Measurements from ENCODE around the gene PTH.
A peak's percentile ranks its signal among the peaks of the same experiment; 100 is the strongest.

The PTH gene

DNA sequence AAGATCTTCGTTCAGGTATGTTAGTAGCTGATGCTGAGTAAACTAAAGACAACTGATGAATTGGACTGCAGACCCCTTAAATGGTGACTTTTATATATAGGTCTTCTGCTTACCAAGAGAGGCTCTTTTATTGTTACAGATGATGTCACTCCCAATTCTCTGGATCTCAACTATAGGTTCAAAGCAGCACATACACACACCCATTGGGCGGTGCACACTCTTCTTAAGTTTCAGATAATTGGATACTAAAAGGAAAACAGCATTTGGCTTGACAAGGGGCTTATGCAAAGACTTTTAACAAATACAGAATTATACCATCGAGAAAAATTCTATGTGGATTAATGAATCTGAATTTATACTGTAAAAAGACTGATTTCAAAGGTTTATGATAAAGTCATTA is at the start of gene PTH:
PTH (minus strand) TSS at position 69 of the 400 bp plus-strand sequence. CDS start 3,142 bp downstream, outside the sequence.
- intact Hi-C loops (cut with micrococcal nuclease) = no loop called here
- Mint-ChIP-seq H3K36me3 (ENCODE audit: low read depth) (no peaks in the 10 kb centered on the region), H3K9me3 (no peaks in the 10 kb centered on the region), H3K4me3 (no peak within 1 kb of the TSS), H3K4me1 (ENCODE audit: low read depth) (no peaks in the 10 kb centered on the region), H3K27me3 (peaks cover 3% of the 10 kb centered on the region), H3K27ac (no peak within 1 kb of the TSS)

- Mint-ChIP-seq H3K27ac (no peak overlapping the region), H3K9me3 (peaks cover 42% of the 10 kb centered on the region), H3K4me3 (no peak overlapping the region), H3K4me1 (ENCODE audit: low read depth) (no peaks in the 10 kb centered on the region), H3K27me3 (no peaks in the 10 kb centered on the region), H3K36me3 (ENCODE audit: low read depth) (no peaks in the 10 kb centered on the region)
- intact Hi-C loops (cut with micrococcal nuclease) = no loop called here
Observed at GRCh38 chr11:13538044-13538443, 42.2 kb upstream of the PTH start.

GRCh38 chr11:13535819-13536218 is 40.0 kb upstream of the PTH start:
- peaks cover 48% of the 10 kb centered on the region for H3K9me3 Mint-ChIP-seq
- H3K27ac Mint-ChIP-seq = no peak overlapping the region
- no peaks in the 10 kb centered on the region for H3K36me3 Mint-ChIP-seq (ENCODE audit: low read depth)
- H3K27me3 Mint-ChIP-seq = no peaks in the 10 kb centered on the region
- no peak overlapping the region for H3K4me3 Mint-ChIP-seq
- intact Hi-C loops (cut with micrococcal nuclease) = no loop called here
- no peaks in the 10 kb centered on the region for H3K4me1 Mint-ChIP-seq (ENCODE audit: low read depth)

GRCh38 chr11:13534358-13534757 is 38.6 kb upstream of the PTH start:
- Mint-ChIP-seq H3K4me3 (no peak overlapping the region), H3K27ac (no peak overlapping the region), H3K9me3 (peaks cover 48% of the 10 kb centered on the region), H3K27me3 (no peaks in the 10 kb centered on the region), H3K4me1 (ENCODE audit: low read depth) (no peaks in the 10 kb centered on the region), H3K36me3 (ENCODE audit: low read depth) (no peaks in the 10 kb centered on the region)
- intact Hi-C loops (cut with micrococcal nuclease) = no loop called here

DNA sequence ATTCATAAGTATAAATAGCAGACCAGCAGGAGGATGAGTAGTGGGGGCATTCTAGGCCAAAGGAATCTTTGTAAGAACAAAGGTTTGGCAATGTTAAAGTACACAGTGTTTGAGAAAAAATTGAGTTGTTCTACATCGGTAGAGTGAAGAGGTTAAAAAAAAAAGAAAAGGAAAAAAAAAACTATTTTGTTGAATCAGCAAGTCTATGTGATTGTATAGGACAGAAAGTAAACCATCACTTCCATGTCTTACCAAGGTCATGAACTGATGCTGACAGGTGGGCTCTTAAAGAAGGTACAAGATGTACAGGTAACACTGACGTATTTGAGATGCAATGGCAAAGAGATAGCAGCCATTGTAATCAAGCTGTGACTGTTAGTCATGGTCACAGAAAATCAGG is 29.5 kb upstream of the PTH start:
- no peaks in the 10 kb centered on the region for H3K36me3 Mint-ChIP-seq (ENCODE audit: low read depth)
- no peak overlapping the region for H3K27ac Mint-ChIP-seq
- H3K27me3 Mint-ChIP-seq = no peaks in the 10 kb centered on the region
- H3K4me3 Mint-ChIP-seq = no peak overlapping the region
- intact Hi-C loops (cut with micrococcal nuclease) = no loop called here
- no peaks in the 10 kb centered on the region for H3K9me3 Mint-ChIP-seq
- H3K4me1 Mint-ChIP-seq (ENCODE audit: low read depth) = no peaks in the 10 kb centered on the region

DNA sequence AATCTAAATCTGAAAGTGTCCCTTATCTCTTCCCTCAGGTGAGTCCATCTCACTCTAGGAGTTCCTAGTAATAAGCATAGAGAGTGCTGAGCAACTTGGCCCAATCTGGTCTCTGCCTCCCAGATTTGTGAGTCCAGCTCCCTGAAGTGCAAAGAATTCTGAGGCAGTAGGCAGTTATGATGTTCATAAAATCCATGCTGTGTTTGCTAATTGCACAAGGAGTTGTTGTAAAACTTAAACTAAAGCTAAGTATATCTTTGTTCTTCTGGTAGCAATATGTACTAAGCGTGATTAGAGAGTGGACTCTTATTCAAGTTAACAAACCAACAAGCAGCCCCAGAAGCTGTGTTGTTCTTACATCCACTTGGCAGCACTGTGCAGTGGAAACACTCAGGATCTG is 7.6 kb upstream of the PTH start:
- Mint-ChIP-seq H3K27ac (no peak overlapping the region), H3K9me3 (no peaks in the 10 kb centered on the region), H3K4me3 (no peak overlapping the region), H3K4me1 (ENCODE audit: low read depth) (no peaks in the 10 kb centered on the region), H3K36me3 (ENCODE audit: low read depth) (no peaks in the 10 kb centered on the region), H3K27me3 (no peaks in the 10 kb centered on the region)
- intact Hi-C loops (cut with micrococcal nuclease) = no loop called here

GRCh38 chr11:13502492-13502891 is 6.7 kb upstream of the PTH start:
- Mint-ChIP-seq H3K36me3 (ENCODE audit: low read depth) (no peaks in the 10 kb centered on the region), H3K27ac (no peak overlapping the region), H3K4me3 (no peak overlapping the region), H3K4me1 (ENCODE audit: low read depth) (no peaks in the 10 kb centered on the region), H3K27me3 (peaks cover 1% of the 10 kb centered on the region), H3K9me3 (no peaks in the 10 kb centered on the region)
- intact Hi-C loops (cut with micrococcal nuclease) = no loop called here

- Mint-ChIP-seq H3K4me3 (no peak overlapping the region), H3K27me3 (peaks cover 4% of the 10 kb centered on the region), H3K36me3 (ENCODE audit: low read depth) (no peaks in the 10 kb centered on the region), H3K9me3 (no peaks in the 10 kb centered on the region), H3K4me1 (ENCODE audit: low read depth) (no peaks in the 10 kb centered on the region), H3K27ac (no peak overlapping the region)
- intact Hi-C loops (cut with micrococcal nuclease) = no loop called here
Observed at GRCh38 chr11:13494051-13494450, 1.7 kb downstream of the PTH start.

DNA sequence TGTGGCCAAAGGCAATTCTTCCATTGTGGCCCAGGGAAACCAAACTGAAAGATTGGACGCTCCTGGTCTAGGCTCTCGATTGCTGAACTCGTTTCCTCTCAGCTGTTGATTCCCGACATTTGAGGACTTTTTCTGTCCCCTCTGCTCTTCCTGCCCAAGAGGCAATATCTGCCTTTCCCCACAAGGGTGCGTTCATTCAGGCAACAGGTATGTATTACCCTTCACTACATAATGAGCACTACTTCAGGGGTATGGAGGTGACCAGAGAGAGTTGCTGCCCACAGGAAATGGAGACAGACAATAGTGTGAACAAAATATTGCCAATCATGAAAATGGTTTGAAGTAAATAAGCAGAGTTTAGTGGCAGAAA is 8.2 kb downstream of the PTH start:
- Mint-ChIP-seq H3K27ac (no peak overlapping the region), H3K36me3 (ENCODE audit: low read depth) (no peaks in the 10 kb centered on the region), H3K9me3 (peaks cover 7% of the 10 kb centered on the region), H3K4me1 (ENCODE audit: low read depth) (no peaks in the 10 kb centered on the region), H3K4me3 (no peak overlapping the region), H3K27me3 (peaks cover 8% of the 10 kb centered on the region)
- intact Hi-C loops (cut with micrococcal nuclease) = no loop called here

DNA sequence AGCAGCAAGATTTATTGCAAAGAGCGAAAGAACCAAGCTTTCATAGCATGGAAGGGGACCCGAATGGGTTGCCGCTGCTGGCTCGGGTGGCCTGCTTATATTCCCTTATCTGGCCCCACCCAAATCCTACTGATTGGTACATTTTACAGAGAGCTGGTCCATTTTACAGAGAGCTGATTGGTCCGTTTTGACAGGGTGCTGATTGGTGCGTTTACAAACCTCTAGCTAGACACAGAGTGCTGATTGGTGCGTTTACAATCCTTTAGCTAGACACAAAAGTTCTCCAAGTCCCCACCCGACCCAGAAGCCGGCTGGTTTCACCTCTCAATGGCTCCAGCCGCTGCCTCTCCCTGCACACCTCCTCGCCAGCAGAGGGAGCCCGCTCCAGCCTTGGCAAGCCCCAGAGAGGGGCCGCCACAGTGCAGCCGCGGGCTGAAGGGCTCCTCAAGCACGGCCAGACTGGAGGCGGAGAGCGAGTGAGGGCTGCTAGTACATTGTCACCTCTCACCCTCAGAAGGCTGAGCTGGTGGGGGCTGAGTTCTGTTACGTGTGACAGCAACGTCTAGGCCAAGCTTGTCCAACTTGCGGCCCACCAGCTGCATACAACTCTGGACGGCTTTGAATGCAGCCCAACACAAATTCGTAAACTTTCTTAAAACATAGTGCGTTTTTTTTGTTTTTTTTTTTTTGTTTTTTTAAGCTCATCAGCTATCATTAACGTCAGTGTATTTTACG is 8.7 kb downstream of the PTH start:
- no peak overlapping the region for H3K27ac Mint-ChIP-seq

DNA sequence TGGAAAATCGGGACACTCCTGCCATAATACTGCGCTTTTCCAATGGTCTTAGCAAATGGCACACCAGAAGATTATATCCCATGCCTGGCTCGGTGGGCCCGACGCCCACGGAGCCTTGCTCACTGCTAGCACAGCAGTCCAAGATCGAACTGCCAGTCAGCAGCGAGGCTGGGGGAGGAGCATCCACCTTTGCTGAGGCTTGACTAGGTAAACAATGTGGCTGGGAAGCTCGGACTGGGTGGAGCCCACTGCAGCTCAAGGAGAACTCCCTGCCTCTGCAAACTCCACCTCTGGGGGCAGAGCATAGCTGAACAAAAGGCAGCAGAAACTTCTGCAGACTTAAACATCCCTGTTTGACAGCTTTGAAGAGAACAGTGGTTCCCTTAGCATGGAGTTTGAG is 15.6 kb downstream of the PTH start:
- Mint-ChIP-seq H3K4me3 (no peak overlapping the region), H3K36me3 (ENCODE audit: low read depth) (no peaks in the 10 kb centered on the region), H3K27me3 (peaks cover 5% of the 10 kb centered on the region), H3K9me3 (peaks cover 8% of the 10 kb centered on the region), H3K27ac (no peak overlapping the region), H3K4me1 (ENCODE audit: low read depth) (no peaks in the 10 kb centered on the region)
- intact Hi-C loops (cut with micrococcal nuclease) = no loop called here

More for the DNA sequence above, 8.7 kb downstream of the PTH start:
- intact Hi-C loops (cut with micrococcal nuclease) = no loop called here
- peaks cover 10% of the 10 kb centered on the region for H3K27me3 Mint-ChIP-seq
- no peaks in the 10 kb centered on the region for H3K4me1 Mint-ChIP-seq (ENCODE audit: low read depth)
- H3K4me3 Mint-ChIP-seq = peak overlapping the region; percentile 45
- peaks cover 8% of the 10 kb centered on the region for H3K9me3 Mint-ChIP-seq
- no peaks in the 10 kb centered on the region for H3K36me3 Mint-ChIP-seq (ENCODE audit: low read depth)

DNA sequence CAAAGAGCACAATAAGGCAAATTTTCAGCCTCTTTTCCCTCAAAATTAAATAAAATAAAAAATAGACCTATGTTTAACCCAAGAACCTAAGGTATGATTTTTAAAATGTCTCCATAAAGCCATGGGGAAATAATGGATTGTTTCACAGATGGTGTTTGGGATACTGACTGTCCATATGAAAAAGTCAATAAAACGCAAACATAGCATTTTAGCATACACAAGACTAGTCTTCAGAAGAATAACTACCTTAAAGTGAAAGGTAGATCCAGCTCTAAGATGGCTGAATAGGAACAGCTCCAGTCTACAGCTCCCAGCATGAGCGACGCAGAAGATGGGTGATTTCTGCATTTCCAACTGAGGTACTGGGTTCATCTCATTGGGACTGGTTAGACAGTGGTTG is 16.1 kb downstream of the PTH start:
- Mint-ChIP-seq H3K36me3 (ENCODE audit: low read depth) (no peaks in the 10 kb centered on the region), H3K9me3 (peaks cover 8% of the 10 kb centered on the region), H3K27ac (no peak overlapping the region), H3K4me3 (no peak overlapping the region), H3K27me3 (peaks cover 5% of the 10 kb centered on the region), H3K4me1 (ENCODE audit: low read depth) (no peaks in the 10 kb centered on the region)
- intact Hi-C loops (cut with micrococcal nuclease) = no loop called here

DNA sequence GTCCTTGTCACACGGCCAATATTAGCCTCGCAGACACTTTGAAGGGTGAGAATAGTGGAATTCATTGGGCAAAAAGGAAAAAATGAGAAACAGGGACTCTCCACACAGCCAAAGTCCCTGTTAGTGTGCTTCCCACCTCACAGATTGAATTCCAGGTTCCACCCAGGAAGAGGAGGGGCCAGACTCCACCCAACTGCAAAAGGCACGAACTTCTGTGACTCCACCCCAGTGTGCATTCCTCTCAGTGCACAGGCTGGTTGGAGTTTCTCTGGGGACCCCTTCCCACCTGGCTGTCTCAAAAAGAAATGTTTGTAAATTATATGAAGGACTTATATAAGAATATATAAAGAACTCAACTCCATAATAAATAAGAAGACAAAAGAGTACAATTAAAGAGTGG is 20.7 kb downstream of the PTH start:
- H3K4me3 Mint-ChIP-seq = no peak overlapping the region
- H3K27me3 Mint-ChIP-seq = peaks cover 3% of the 10 kb centered on the region
- H3K27ac Mint-ChIP-seq = no peak overlapping the region
- no peaks in the 10 kb centered on the region for H3K4me1 Mint-ChIP-seq (ENCODE audit: low read depth)
- H3K9me3 Mint-ChIP-seq = no peaks in the 10 kb centered on the region
- intact Hi-C loops (cut with micrococcal nuclease) = no loop called here
- no peaks in the 10 kb centered on the region for H3K36me3 Mint-ChIP-seq (ENCODE audit: low read depth)

- Mint-ChIP-seq H3K36me3 (ENCODE audit: low read depth) (no peaks in the 10 kb centered on the region), H3K27me3 (peaks cover 8% of the 10 kb centered on the region)
Observed at GRCh38 chr11:13473013-13473722, 22.6 kb downstream of the PTH start.

More at GRCh38 chr11:13473013-13473722, 22.6 kb downstream of the PTH start:
- Mint-ChIP-seq H3K9me3 (no peaks in the 10 kb centered on the region), H3K27ac (no peak overlapping the region), H3K4me3 (no peak overlapping the region), H3K4me1 (ENCODE audit: low read depth) (no peaks in the 10 kb centered on the region)
- intact Hi-C loops (cut with micrococcal nuclease) = no loop called here
